GM23248 (cell line): ENCODE results near the gene CCT5. TPM values are rescaled to one million over a fixed set of nuclear protein-coding genes. Genes with fewer than 3 reads are reported as not detected.
"Not testable (repeated sequence)": the region's sequence is repeated elsewhere in the genome, so short reads cannot be mapped to it uniquely, and the experiment has no call there.

Experiments
- DNase-seq: peaks from one replicate; pipeline ENCODE4 v3.0.0-alpha.2; 2015
- H2AFZ ChIP-seq: fragments of 200-600 bp; sonication (generic); 2 replicates; pipeline ENCODE4 v1.6.1; 2016; ENCODE audit warnings: antibody characterized with exemption
- H3F3A ChIP-seq: fragments of 200-600 bp; sonication (generic); 2 replicates; pipeline ENCODE4 v1.6.1; 2016; ENCODE audit warnings: mild to moderate bottlenecking, antibody characterized with exemption, mixed run types; ENCODE audit not compliant: insufficient read depth
- H3K27ac ChIP-seq: fragments of 200-600 bp; sonication (generic); 2 replicates; pipeline ENCODE4 v1.5.1; 2016; ENCODE audit warnings: mild to moderate bottlenecking
- H3K27me3 ChIP-seq: fragments of 200-600 bp; sonication (generic); replicated peaks from 2 replicates; pipeline ENCODE4 v1.6.1; 2016; ENCODE audit warnings: mild to moderate bottlenecking; ENCODE audit not compliant: insufficient read depth
- H3K36me3 ChIP-seq: fragments of 200-600 bp; sonication (generic); 2 replicates; pipeline ENCODE4 v1.6.1; 2016; ENCODE audit warnings: low read depth, mild to moderate bottlenecking
- H3K4me1 ChIP-seq: fragments of 200-600 bp; sonication (generic); 2 replicates; pipeline ENCODE4 v1.6.1; 2016; ENCODE audit warnings: mild to moderate bottlenecking; ENCODE audit not compliant: insufficient read depth
- H3K4me2 ChIP-seq: fragments of 200-600 bp; sonication (generic); one replicate; pipeline ENCODE4 v1.6.1; 2016; ENCODE audit warnings: mild to moderate bottlenecking; ENCODE audit not compliant: unreplicated experiment
- H3K4me3 ChIP-seq: fragments of 200-600 bp; sonication (generic); 2 replicates; pipeline ENCODE4 v1.5.1; 2016; ENCODE audit warnings: mild to moderate bottlenecking
- H3K79me2 ChIP-seq: fragments of 200-600 bp; sonication (generic); 2 replicates; pipeline ENCODE4 v1.6.1; 2016; ENCODE audit warnings: mild to moderate bottlenecking; ENCODE audit not compliant: insufficient read depth
- H3K9ac ChIP-seq: fragments of 200-600 bp; sonication (generic); 2 replicates; pipeline ENCODE4 v1.6.1; 2016; ENCODE audit warnings: mild to moderate bottlenecking
- H3K9me2 ChIP-seq: fragments of 200-600 bp; sonication (generic); 2 replicates; pipeline ENCODE4 v1.6.1; 2016; ENCODE audit warnings: mixed run types, mild to moderate bottlenecking, moderate library complexity; ENCODE audit not compliant: insufficient read depth
- H3K9me3 ChIP-seq: fragments of 200-600 bp; sonication (generic); one replicate; pipeline ENCODE4 v1.6.1; 2017; ENCODE audit warnings: low read depth
- H4K20me1 ChIP-seq: fragments of 200-600 bp; sonication (generic); 2 replicates; pipeline ENCODE4 v1.6.0; 2016; ENCODE audit not compliant: insufficient read depth
- EZH2 ChIP-seq: fragments of 200-600 bp; sonication (generic); IDR thresholded peaks from 2 replicates; pipeline ENCODE4 v1.6.1; 2018; ENCODE audit warnings: antibody characterized with exemption, mild to moderate bottlenecking; ENCODE audit not compliant: insufficient read depth, poor library complexity, severe bottlenecking
- EZH2phosphoT487 ChIP-seq: fragments of 200-600 bp; sonication (generic); IDR thresholded peaks from 2 replicates; pipeline ENCODE4 v1.6.1; 2018; ENCODE audit warnings: antibody characterized with exemption, moderate library complexity, mild to moderate bottlenecking, low read depth; ENCODE audit not compliant: insufficient read depth
- WGBS, 2 experiments: methylation state at CpG; one replicate each; pipeline ENCODE4 v1.1.6; 2015 to 2017; ENCODE audit warnings: low lambda C conversion rate in 2 of 2, low coverage in 1 of 2; ENCODE audit errors: missing lambda C conversion rate in 2 of 2; 5-methylcytosine and 5-hydroxymethylcytosine counted together
- in situ Hi-C: fragments of 300-500 bp; cut with MboI; formaldehyde crosslinking; loops from 2 replicates; pipeline ENCODE4 v1.15.0; 2020
- polyA plus RNA-seq: library from polyadenylated mRNA; unstranded; fragments of >200 nt; fragmentation: Nextera tagmentation; extraction: Ambion mirVana; gene quantifications from 2 replicates; pipeline ENCODE4 v1.2.1, GENCODE V29; 2016
- total RNA-seq: library from RNA; depleted of rRNA; stranded (reverse); fragments of >200 nt; shearing (Covaris generic); gene quantifications from 2 replicates; pipeline ENCODE4 v1.2.3, GENCODE V29; 2014

Gene CCT5
- total and polyA plus RNA-seq, 2 experiments from 2014 or later = 264 to 392 TPM

DNA sequence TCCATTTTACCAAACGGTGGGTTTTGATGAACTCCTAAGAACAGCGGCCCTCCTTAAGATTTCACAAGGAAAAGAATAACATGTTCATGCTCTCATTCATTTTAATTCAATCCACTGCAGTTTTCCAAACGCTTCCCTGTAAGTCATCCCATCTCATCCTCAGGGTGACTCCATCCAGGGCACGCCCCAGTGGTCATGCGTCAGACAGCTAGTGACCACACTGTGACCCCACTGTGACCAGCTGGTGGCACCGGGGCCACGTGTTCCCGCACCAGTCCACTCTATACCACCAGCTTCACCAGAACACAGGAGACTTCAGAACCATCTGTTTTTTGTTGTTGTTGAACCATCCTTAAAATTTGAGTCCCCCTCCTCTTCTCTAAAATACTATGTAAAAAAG is 14.7 kb upstream of the CCT5 start:
- DNase-seq = no peak
- no peaks in the 10 kb centered on the region for H3K27me3 ChIP-seq
- no peak overlapping the region for H3K4me3 ChIP-seq
- H2AFZ ChIP-seq = no peak overlapping the region
- no peaks in the 10 kb centered on the region for H4K20me1 ChIP-seq
- 92 to 93% methylated on average over 8 of the region's 8 CpGs for WGBS, 2 experiments
- H3K36me3 ChIP-seq = peaks cover 13% of the 10 kb centered on the region; the same call in 1 of the 2 replicates
- peaks cover 11% of the 10 kb centered on the region; the same call in 1 of the 2 replicates for H3F3A ChIP-seq
- H3K79me2 ChIP-seq = no peaks in the 10 kb centered on the region
- H3K4me2 ChIP-seq = no peak overlapping the region
- in situ Hi-C loops = no loop called here
- H3K9me3 ChIP-seq = no peaks in the 10 kb centered on the region
- TF ChIP-seq EZH2phosphoT487 = no peak
- TF ChIP-seq EZH2 = no peak
- no peak overlapping the region for H3K9ac ChIP-seq
- H3K9me2 ChIP-seq = no peaks in the 10 kb centered on the region
- peaks cover 27% of the 10 kb centered on the region for H3K4me1 ChIP-seq
- no peak overlapping the region for H3K27ac ChIP-seq

DNA sequence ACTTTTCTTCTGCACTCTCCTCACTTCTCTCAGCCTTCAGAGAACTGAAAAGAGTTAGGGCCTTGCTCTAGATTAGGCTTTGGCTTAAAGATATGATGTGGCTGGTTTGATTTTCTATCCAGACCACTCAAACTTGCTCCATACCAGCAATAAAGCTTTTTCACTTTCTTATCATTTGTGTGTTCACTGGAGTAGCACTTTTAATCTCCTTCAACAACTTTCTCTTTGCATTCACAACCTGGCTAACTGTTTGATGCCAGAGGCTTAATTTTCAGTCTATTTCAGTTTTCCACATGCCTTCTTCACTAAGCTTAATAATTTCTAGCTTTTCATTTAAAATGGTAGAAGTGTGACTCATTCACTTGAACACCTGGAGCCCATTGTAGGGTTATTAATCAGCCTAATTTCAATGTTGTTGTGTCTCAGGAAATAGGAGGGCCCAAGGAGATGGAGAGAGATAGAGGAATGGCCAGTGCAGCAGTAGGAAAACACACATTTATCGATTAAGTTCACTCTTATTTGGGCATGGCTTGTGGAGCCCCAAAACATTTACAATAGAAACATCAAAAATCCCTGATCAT is 6.3 kb upstream of the CCT5 start:
- 94 to 97% methylated on average over 1 of the region's 1 CpG for WGBS, 2 experiments
- H3K27ac ChIP-seq = no peak overlapping the region
- H3K4me1 ChIP-seq = 0 out of 2 replicates have a peak, but pooled peaks cover under 1% of the 10 kb centered on the region
- no peak for DNase-seq
- no peak overlapping the region for H2AFZ ChIP-seq
- no peaks in the 10 kb centered on the region; the same call in 1 of the 2 replicates for H3F3A ChIP-seq
- no peak overlapping the region for H3K9ac ChIP-seq
- H3K9me3 ChIP-seq = no peaks in the 10 kb centered on the region
- in situ Hi-C loops = no loop called here
- H3K4me2 ChIP-seq = no peak overlapping the region
- H3K27me3 ChIP-seq = no peaks in the 10 kb centered on the region
- TF ChIP-seq EZH2phosphoT487 = no peak
- no peak for TF ChIP-seq EZH2
- H3K4me3 ChIP-seq = no peak overlapping the region
- H4K20me1 ChIP-seq = no peaks in the 10 kb centered on the region
- peaks cover 30% of the 10 kb centered on the region for H3K79me2 ChIP-seq
- no peaks in the 10 kb centered on the region for H3K36me3 ChIP-seq
- H3K9me2 ChIP-seq = no peaks in the 10 kb centered on the region

- Histone ChIP-seq H3K4me1 (0 out of 2 replicates have a peak, but pooled peaks cover 3% of the 10 kb centered on the region), H3K4me2 (no peak overlapping the region), H3K9ac (no peak overlapping the region), H3K9me3 (no peaks in the 10 kb centered on the region), H3K27me3 (no peaks in the 10 kb centered on the region), H3K27ac (no peak overlapping the region), H3K4me3 (no peak overlapping the region), H4K20me1 (no peaks in the 10 kb centered on the region), H2AFZ (no peak overlapping the region), H3F3A (no peaks in the 10 kb centered on the region; the same call in 1 of the 2 replicates), H3K79me2 (peaks cover 33% of the 10 kb centered on the region), H3K36me3 (no peaks in the 10 kb centered on the region), H3K9me2 (no peaks in the 10 kb centered on the region)
- in situ Hi-C loops = no loop called here
- TF ChIP-seq EZH2 (no peak), EZH2phosphoT487 (no peak)
- DNase-seq = no peak
- 97% methylated on average over 10 of the region's 10 CpGs for WGBS, 2 experiments
Observed at GRCh38 chr5:10244342-10244944, 5.6 kb upstream of the CCT5 start.

GRCh38 chr5:10246761-10247160 is 3.3 kb upstream of the CCT5 start:
- TF ChIP-seq EZH2 (no peak), EZH2phosphoT487 (no peak)
- no peak overlapping the region for H3K27ac ChIP-seq
- H3K9ac ChIP-seq = no peak overlapping the region
- H3K9me3 ChIP-seq = no peaks in the 10 kb centered on the region
- H3K79me2 ChIP-seq = peaks cover 50% of the 10 kb centered on the region
- peaks cover under 1% of the 10 kb centered on the region; the same call in 1 of the 2 replicates for H4K20me1 ChIP-seq
- H3K4me2 ChIP-seq = no peak overlapping the region
- DNase-seq = no peak
- H3K36me3 ChIP-seq = no peaks in the 10 kb centered on the region
- no peak overlapping the region for H2AFZ ChIP-seq
- in situ Hi-C loops = no loop called here
- 96 to 98% methylated on average over 3 of the region's 3 CpGs for WGBS, 2 experiments
- H3K4me1 ChIP-seq = peaks cover 9% of the 10 kb centered on the region
- H3K9me2 ChIP-seq = no peaks in the 10 kb centered on the region
- H3F3A ChIP-seq = no peaks in the 10 kb centered on the region; the same call in 1 of the 2 replicates
- no peaks in the 10 kb centered on the region for H3K27me3 ChIP-seq
- no peak overlapping the region for H3K4me3 ChIP-seq

DNA sequence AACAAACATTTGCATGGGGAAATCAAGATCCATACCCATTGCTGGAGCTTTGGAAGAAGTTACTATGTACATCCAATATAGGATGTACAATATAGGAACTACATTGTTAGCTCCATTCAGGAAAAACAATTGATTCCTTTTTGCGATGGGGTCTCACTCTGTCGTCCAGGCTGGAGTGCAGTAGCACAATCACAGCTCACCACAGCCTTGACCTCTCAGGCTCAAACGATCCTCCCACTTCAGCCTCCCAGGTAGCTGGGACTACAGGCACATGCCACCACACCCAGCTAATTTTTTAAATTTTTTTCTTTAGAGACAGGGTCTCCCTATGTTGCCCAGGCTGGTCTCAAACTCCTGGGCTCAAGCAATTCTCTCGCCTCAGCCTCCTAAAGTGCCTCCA is 2.9 kb upstream of the CCT5 start:
- H2AFZ ChIP-seq, H4K20me1 ChIP-seq, H3K4me3 ChIP-seq, H3K27ac ChIP-seq, H3K9me2 ChIP-seq, H3F3A ChIP-seq, H3K9ac ChIP-seq, H3K9me3 ChIP-seq, DNase-seq, in situ Hi-C loops, H3K36me3 ChIP-seq, H3K27me3 ChIP-seq, H3K4me2 ChIP-seq: not testable (repeated sequence)
- Histone ChIP-seq H3K4me1 (peaks cover 14% of the 10 kb centered on the region), H3K79me2 (peaks cover 54% of the 10 kb centered on the region)
- 94 to 96% methylated on average over 4 of the region's 4 CpGs for WGBS, 2 experiments
